Gastrocnemius medialis (tissue), 4 donors: ENCODE data around the gene VPS9D1.

Source experiments
- CTCF ChIP-seq, 5 experiments: fragments of 450-650 bp in 3 of 5; fragments of 200-600 bp in 2 of 5; sonication (generic) in 2 of 5; IDR thresholded peaks in 4 of 5; conservative IDR thresholded peaks in 1 of 5; 1 replicate in 4 of 5; 2 replicates in 1 of 5; pipeline ENCODE4 v1.5.1; 2016 to 2019; ENCODE audit warnings: antibody characterized with exemption in 5 of 5, mild to moderate bottlenecking in 3 of 5, moderate library complexity in 3 of 5
- POLR2A ChIP-seq, 2 donors: fragments of 450-650 bp; IDR thresholded peaks; one replicate each; pipeline ENCODE4 v1.6.1; 2017; ENCODE audit warnings: antibody characterized with exemption in 2 of 2, mild to moderate bottlenecking in 2 of 2, moderate library complexity in 2 of 2

GRCh38 chr16:89678258-89678657 lies 42.4 kb downstream of the VPS9D1 start:
- TF ChIP-seq POLR2A (IDR thresholded peaks at IDR 0.05) (no peak), CTCF (IDR thresholded peaks at IDR 0.05 in 4 of 5, conservative IDR thresholded peaks at IDR 0.05 in 1 of 5) (no peak)
